Keratinocyte (primary cell): ENCODE measurements around the gene NCOA3. TPM values are rescaled to one million over a fixed set of nuclear protein-coding genes. Genes with fewer than 3 reads are reported as not detected.

ENCODE experiments used
- DNase-seq: peaks from one replicate; pipeline ENCODE4 v3.0.0-alpha.2; 2011; ENCODE audit warnings: low read depth, missing footprints, low spot score
- FAIRE-seq: peaks from 2 replicates; lab custom pipeline; 2011; peaks lifted over from hg19 to GRCh38; lab: Jason Lieb, UNC
- H2AFZ ChIP-seq: 2 replicates; pipeline ENCODE4 v1.6.0; 2012; ENCODE audit warnings: low read length, control low read depth, inconsistent platforms; ENCODE audit not compliant: control insufficient read depth
- H3K27ac ChIP-seq: 2 replicates; pipeline ENCODE4 v1.5.1; 2011; ENCODE audit warnings: low read length; ENCODE audit not compliant: control insufficient read depth, insufficient read depth
- H3K27me3 ChIP-seq: 3 replicates; pipeline ENCODE4 v1.6.0; 2011; ENCODE audit warnings: low read length; ENCODE audit not compliant: control insufficient read depth, insufficient read depth; ENCODE audit errors: extremely low read depth
- H3K36me3 ChIP-seq, 2 experiments: 2 replicates in 1 of 2; 3 replicates in 1 of 2; pipeline ENCODE4 v1.5.1; 2011; ENCODE audit warnings: low read length in 2 of 2, mild to moderate bottlenecking in 1 of 2; ENCODE audit not compliant: control insufficient read depth in 2 of 2, insufficient read depth in 2 of 2; ENCODE audit errors: extremely low read depth in 1 of 2
- H3K4me1 ChIP-seq: 3 replicates; pipeline ENCODE4 v1.5.1; 2011; ENCODE audit warnings: low read length; ENCODE audit not compliant: control insufficient read depth, insufficient read depth; ENCODE audit errors: extremely low read depth
- H3K4me2 ChIP-seq: 3 replicates; pipeline ENCODE4 v1.6.0; 2011; ENCODE audit warnings: low read depth, low read length; ENCODE audit not compliant: control insufficient read depth, insufficient read depth; ENCODE audit errors: extremely low read depth
- H3K4me3 ChIP-seq, 3 experiments: fragments of 200-600 bp in 1 of 3; sonication (generic) in 1 of 3; 2 replicates in 2 of 3; 3 replicates in 1 of 3; pipeline ENCODE4 v1.5.1; 2011 to 2016; ENCODE audit warnings: low read length in 3 of 3, mild to moderate bottlenecking in 3 of 3, control low read depth in 2 of 3, inconsistent platforms in 1 of 3, low read depth in 1 of 3, mixed read lengths in 1 of 3, mixed run types in 1 of 3, moderate library complexity in 1 of 3; ENCODE audit not compliant: control insufficient read depth in 2 of 3, insufficient read depth in 2 of 3; ENCODE audit errors: extremely low read depth in 1 of 3
- H3K79me2 ChIP-seq: 2 replicates; pipeline ENCODE4 v1.6.0; 2012; ENCODE audit warnings: low read length; ENCODE audit not compliant: control insufficient read depth, insufficient read depth
- H3K9ac ChIP-seq: 3 replicates; pipeline ENCODE4 v1.6.0; 2011; ENCODE audit warnings: low read length; ENCODE audit not compliant: control insufficient read depth, insufficient read depth; ENCODE audit errors: extremely low read depth
- H3K9me1 ChIP-seq: 3 replicates; pipeline ENCODE4 v1.6.0; 2011; ENCODE audit warnings: low read length; ENCODE audit not compliant: control insufficient read depth, insufficient read depth; ENCODE audit errors: extremely low read depth
- H3K9me3 ChIP-seq: 2 replicates; pipeline ENCODE4 v1.5.1; 2012; ENCODE audit warnings: low read depth, low read length; ENCODE audit not compliant: control insufficient read depth
- H4K20me1 ChIP-seq: 3 replicates; pipeline ENCODE4 v1.6.0; 2011; ENCODE audit warnings: low read length; ENCODE audit not compliant: control insufficient read depth, insufficient read depth; ENCODE audit errors: extremely low read depth
- EZH2 ChIP-seq: IDR thresholded peaks from one replicate; pipeline ENCODE4 v1.6.1; 2012; ENCODE audit warnings: inconsistent platforms, mild to moderate bottlenecking, low read length, moderate library complexity
- dilution Hi-C: fragments of 300-500 bp; cut with MboI; formaldehyde crosslinking; loops from one replicate; pipeline ENCODE4 v1.7.0; 2020; ENCODE audit warnings: low sequenced_read_pairs; ENCODE audit not compliant: extremely low pct_ligation_motif_present
- polyA plus RNA-seq, 5 experiments: library from polyadenylated mRNA; depleted of rRNA in 3 of 5; stranded (reverse) in 3 of 5; stranded (forward) in 1 of 5; unstranded in 1 of 5; fragments of >200 nt; gene quantifications; 1 replicate in 1 of 5; 2 replicates in 3 of 5; 3 replicates in 1 of 5; pipeline versions ENCODE4 v1.2.1 to v1.2.3, GENCODE V29; 2011 to 2012; ENCODE audit warnings: missing spikeins in 2 of 5, low read depth in 1 of 5, low replicate concordance in 1 of 5
- TF ChIP-seq, protein P1 (sequence below), 3 experiments: IDR thresholded peaks in 1 of 3; conservative IDR thresholded peaks in 1 of 3; optimal IDR thresholded peaks in 1 of 3; 2 replicates in 2 of 3; 3 replicates in 1 of 3; pipeline versions ENCODE3 to v1.5.1; 2011; ENCODE audit warnings: low read length in 3 of 3, mild to moderate bottlenecking in 3 of 3, moderate library complexity in 2 of 3, control low read depth in 1 of 3, inconsistent platforms in 1 of 3; ENCODE audit not compliant: insufficient read depth in 2 of 3; ENCODE audit errors: extremely low read depth in 1 of 3

The NCOA3 gene
- polyA plus RNA-seq, 1 donor (not counting 4 experiments of a cell fraction or from before 2014, with no cell fraction given): 25.8 TPM

DNA sequence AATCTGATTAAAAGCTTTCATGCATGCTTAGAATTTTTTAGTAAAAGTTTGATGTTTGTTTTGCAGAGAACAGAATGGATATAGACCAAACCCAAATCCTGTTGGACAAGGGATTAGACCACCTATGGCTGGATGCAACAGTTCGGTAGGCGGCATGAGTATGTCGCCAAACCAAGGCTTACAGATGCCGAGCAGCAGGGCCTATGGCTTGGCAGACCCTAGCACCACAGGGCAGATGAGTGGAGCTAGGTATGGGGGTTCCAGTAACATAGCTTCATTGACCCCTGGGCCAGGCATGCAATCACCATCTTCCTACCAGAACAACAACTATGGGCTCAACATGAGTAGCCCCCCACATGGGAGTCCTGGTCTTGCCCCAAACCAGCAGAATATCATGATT lies 133.6 kb downstream of the NCOA3 start:
- no peak for TF ChIP-seq EZH2
- TF ChIP-seq, protein P1, sequence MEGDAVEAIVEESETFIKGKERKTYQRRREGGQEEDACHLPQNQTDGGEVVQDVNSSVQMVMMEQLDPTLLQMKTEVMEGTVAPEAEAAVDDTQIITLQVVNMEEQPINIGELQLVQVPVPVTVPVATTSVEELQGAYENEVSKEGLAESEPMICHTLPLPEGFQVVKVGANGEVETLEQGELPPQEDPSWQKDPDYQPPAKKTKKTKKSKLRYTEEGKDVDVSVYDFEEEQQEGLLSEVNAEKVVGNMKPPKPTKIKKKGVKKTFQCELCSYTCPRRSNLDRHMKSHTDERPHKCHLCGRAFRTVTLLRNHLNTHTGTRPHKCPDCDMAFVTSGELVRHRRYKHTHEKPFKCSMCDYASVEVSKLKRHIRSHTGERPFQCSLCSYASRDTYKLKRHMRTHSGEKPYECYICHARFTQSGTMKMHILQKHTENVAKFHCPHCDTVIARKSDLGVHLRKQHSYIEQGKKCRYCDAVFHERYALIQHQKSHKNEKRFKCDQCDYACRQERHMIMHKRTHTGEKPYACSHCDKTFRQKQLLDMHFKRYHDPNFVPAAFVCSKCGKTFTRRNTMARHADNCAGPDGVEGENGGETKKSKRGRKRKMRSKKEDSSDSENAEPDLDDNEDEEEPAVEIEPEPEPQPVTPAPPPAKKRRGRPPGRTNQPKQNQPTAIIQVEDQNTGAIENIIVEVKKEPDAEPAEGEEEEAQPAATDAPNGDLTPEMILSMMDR (optimal IDR thresholded peaks at IDR 0.05 in 1 of 3, IDR thresholded peaks at IDR 0.05 in 1 of 3, conservative IDR thresholded peaks at IDR 0.05 in 1 of 3; ENCODE audit: extremely low read depth in 1 of 3, insufficient read depth in 2 of 3, low read length in 3 of 3): no peak
- FAIRE-seq: no peak
- Histone ChIP-seq H3K9me3 (no peaks in the 10 kb centered on the region), H3K9me1 (no peaks in the 10 kb centered on the region), H3K4me3 (no peak overlapping the region), H3K36me3 (peaks cover 19 to 23% of the 10 kb centered on the region in 2 experiments), H3K27me3 (no peaks in the 10 kb centered on the region), H3K4me2 (no peak overlapping the region), H3K27ac (no peak overlapping the region), H3K4me1 (no peaks in the 10 kb centered on the region), H4K20me1 (no peaks in the 10 kb centered on the region), H3K9ac (no peak overlapping the region), H3K79me2 (no peaks in the 10 kb centered on the region), H2AFZ (no peak overlapping the region)
- no peak for DNase-seq
- dilution Hi-C loops: no loop called here

DNA sequence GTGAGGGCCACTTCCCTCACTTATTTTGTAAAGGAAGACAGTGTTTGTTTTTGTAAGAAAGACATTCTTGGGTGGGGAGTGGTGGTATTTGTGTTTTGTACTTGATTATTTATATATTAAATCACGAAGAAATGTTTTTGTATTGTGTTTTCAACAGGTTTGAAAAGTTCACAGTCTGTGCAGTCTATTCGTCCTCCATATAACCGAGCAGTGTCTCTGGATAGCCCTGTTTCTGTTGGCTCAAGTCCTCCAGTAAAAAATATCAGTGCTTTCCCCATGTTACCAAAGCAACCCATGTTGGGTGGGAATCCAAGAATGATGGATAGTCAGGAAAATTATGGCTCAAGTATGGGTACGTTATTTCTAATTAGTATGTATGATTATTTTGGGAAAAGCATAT lies 137.2 kb downstream of the NCOA3 start:
- H3K36me3 ChIP-seq: peaks cover 23 to 24% of the 10 kb centered on the region in 2 experiments

More for the DNA sequence above, 137.2 kb downstream of the NCOA3 start:
- Histone ChIP-seq H3K4me1 (no peaks in the 10 kb centered on the region), H3K4me2 (no peak overlapping the region), H4K20me1 (no peaks in the 10 kb centered on the region), H3K79me2 (no peaks in the 10 kb centered on the region), H3K9me3 (no peaks in the 10 kb centered on the region), H3K4me3 (no peak overlapping the region), H3K27me3 (no peaks in the 10 kb centered on the region), H3K9ac (no peak overlapping the region), H3K9me1 (no peaks in the 10 kb centered on the region), H2AFZ (no peak overlapping the region), H3K27ac (no peak overlapping the region)
- dilution Hi-C loops: no loop called here
- DNase-seq (no peak), FAIRE-seq (no peak)
- TF ChIP-seq EZH2: no peak
- TF ChIP-seq, protein P1 (optimal IDR thresholded peaks at IDR 0.05 in 1 of 3, IDR thresholded peaks at IDR 0.05 in 1 of 3, conservative IDR thresholded peaks at IDR 0.05 in 1 of 3; ENCODE audit: extremely low read depth in 1 of 3, insufficient read depth in 2 of 3, low read length in 3 of 3): no peak
